Duodenal mucosa (tissue), 2 donors: Measurements from ENCODE around the gene ATP6AP2.

Source experiments
- H3K27ac ChIP-seq: one replicate; pipeline ENCODE4 v1.7.0; 2013; ENCODE audit warnings: low read depth, low read length
- H3K27me3 ChIP-seq, 2 donors: one replicate each; pipeline ENCODE4 v1.7.0; 2013; ENCODE audit warnings: low read length in 2 of 2, control low read depth in 1 of 2; ENCODE audit not compliant: insufficient read depth in 2 of 2, control insufficient read depth in 1 of 2
- H3K36me3 ChIP-seq, 2 donors: one replicate each; pipeline ENCODE4 v1.7.0; 2013; ENCODE audit warnings: low read length in 2 of 2, control low read depth in 1 of 2; ENCODE audit not compliant: insufficient read depth in 2 of 2, control insufficient read depth in 1 of 2
- H3K4me1 ChIP-seq, 2 donors: one replicate each; pipeline ENCODE4 v1.7.0; 2013; ENCODE audit warnings: low read length in 2 of 2, control low read depth in 1 of 2; ENCODE audit not compliant: insufficient read depth in 2 of 2, control insufficient read depth in 1 of 2
- H3K4me3 ChIP-seq, 2 donors: one replicate each; pipeline ENCODE4 v1.7.0; 2013; ENCODE audit warnings: low read length in 2 of 2, low read depth in 1 of 2
- H3K9ac ChIP-seq, 2 donors: one replicate each; pipeline ENCODE4 v1.7.0; 2013; ENCODE audit warnings: low read length in 2 of 2, low read depth in 1 of 2
- H3K9me3 ChIP-seq, 2 donors: one replicate each; pipeline ENCODE4 v1.7.0; 2013; ENCODE audit warnings: low read length in 2 of 2, control low read depth in 1 of 2; ENCODE audit not compliant: control insufficient read depth in 1 of 2

The ATP6AP2 gene

GRCh38 chrX:40637687-40638086 is 56.9 kb downstream of the ATP6AP2 start:
- Histone ChIP-seq H3K9me3 (no peaks in the 10 kb centered on the region), H3K4me1 (no peaks in the 10 kb centered on the region), H3K4me3 (no peak overlapping the region), H3K27me3 (no peaks in the 10 kb centered on the region), H3K36me3 (peaks cover 20 to 66% of the 10 kb centered on the region in 2 donors), H3K27ac (no peak overlapping the region), H3K9ac (no peak overlapping the region)

DNA sequence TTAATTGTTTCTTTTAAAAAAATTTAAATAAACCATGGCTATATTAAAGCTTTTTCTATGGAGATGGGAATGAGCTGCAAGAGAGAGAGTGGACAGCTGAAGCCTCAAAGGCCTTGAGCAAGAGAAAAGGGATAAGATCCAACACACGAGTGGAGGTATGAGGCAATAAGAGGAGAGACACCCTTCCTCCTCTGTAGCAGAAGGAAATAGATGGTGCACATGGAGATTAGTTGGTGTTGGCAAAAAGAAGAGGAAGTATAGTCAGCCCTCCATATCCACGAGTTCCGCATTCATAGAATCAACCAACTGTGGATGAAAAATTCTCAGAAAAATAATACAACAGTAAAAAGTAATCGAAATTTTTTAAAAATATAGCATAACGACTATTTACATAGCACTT is 63.4 kb downstream of the ATP6AP2 start:
- H3K4me1 ChIP-seq: peaks cover 5 to 14% of the 10 kb centered on the region in 2 donors
- H3K9ac ChIP-seq: peak overlapping the region in 1 of 2 donors; percentile 50
- H3K4me3 ChIP-seq: peak overlapping the region; percentile 67 to 71
- peak overlapping the region; percentile 81 for H3K27ac ChIP-seq
- no peaks in the 10 kb centered on the region for H3K9me3 ChIP-seq
- H3K27me3 ChIP-seq: no peaks in the 10 kb centered on the region
- H3K36me3 ChIP-seq: peaks cover 0 to 9% of the 10 kb centered on the region in 2 donors

DNA sequence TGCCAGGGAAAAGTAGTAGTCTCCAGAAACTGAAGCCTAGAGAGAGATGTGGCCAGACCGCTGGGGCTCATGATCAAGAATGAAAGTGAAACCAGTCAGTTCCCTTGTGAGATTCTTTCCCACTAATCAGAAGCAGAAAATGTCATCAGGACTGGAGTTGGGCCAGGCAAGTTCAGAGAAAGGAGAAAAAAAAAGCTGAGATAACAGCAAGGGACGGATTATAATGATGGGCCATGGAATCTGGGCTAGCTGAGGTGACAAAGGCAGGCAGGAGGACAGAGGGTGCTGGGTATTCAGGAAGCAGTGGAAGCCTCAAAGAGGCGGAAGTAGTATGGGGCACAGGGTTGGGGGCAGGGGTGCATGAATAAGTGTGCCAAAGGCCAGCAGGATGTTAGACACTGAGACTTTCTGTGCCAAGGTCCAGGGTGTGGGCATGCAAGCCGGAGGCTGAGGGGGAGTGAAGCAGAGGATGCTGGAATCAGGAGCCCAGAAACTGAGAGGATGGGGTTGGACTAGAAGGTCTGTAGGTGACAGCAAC is 64.1 kb downstream of the ATP6AP2 start:
- peak overlapping the region; percentile 67 to 71 for H3K4me3 ChIP-seq
- peaks cover 0 to 9% of the 10 kb centered on the region in 2 donors for H3K36me3 ChIP-seq
- H3K4me1 ChIP-seq: peaks cover 5 to 14% of the 10 kb centered on the region in 2 donors
- no peaks in the 10 kb centered on the region for H3K27me3 ChIP-seq
- peak overlapping the region; percentile 50 to 58 for H3K9ac ChIP-seq
- peak overlapping the region; percentile 81 for H3K27ac ChIP-seq
- H3K9me3 ChIP-seq: no peaks in the 10 kb centered on the region

GRCh38 chrX:40646489-40647306 is 65.9 kb downstream of the ATP6AP2 start:
- Histone ChIP-seq H3K9me3 (no peaks in the 10 kb centered on the region), H3K27me3 (no peaks in the 10 kb centered on the region), H3K4me3 (peak overlapping the region; percentile 80 to 86)

GRCh38 chrX:40647307-40648197 is 66.8 kb downstream of the ATP6AP2 start, which contains the start of gene CXorf38:
CXorf38 (minus strand) TSS chrX:40647561; CDS start chrX:40647520, 41 bp downstream.
- no peaks in the 10 kb centered on the region for H3K9me3 ChIP-seq
- peak within 1 kb of the TSS; percentile 80 to 86 for H3K4me3 ChIP-seq
- peaks cover 5 to 14% of the 10 kb centered on the region in 2 donors for H3K4me1 ChIP-seq
- no peaks in the 10 kb centered on the region for H3K27me3 ChIP-seq
- H3K9ac ChIP-seq: peak within 1 kb of the TSS; percentile 76 to 77
- peak within 1 kb of the TSS; percentile 78 for H3K27ac ChIP-seq
- H3K36me3 ChIP-seq: peaks cover 0 to 5% of the 10 kb centered on the region in 2 donors

More at GRCh38 chrX:40646489-40647306, 65.9 kb downstream of the ATP6AP2 start:
- peaks cover 0 to 5% of the 10 kb centered on the region in 2 donors for H3K36me3 ChIP-seq
- peak overlapping the region; percentile 76 to 77 for H3K9ac ChIP-seq
- peak overlapping the region; percentile 78 for H3K27ac ChIP-seq
- H3K4me1 ChIP-seq: peaks cover 5 to 14% of the 10 kb centered on the region in 2 donors

GRCh38 chrX:40651620-40652223 is 71.0 kb downstream of the ATP6AP2 start:
- no peak overlapping the region for H3K9ac ChIP-seq
- H3K9me3 ChIP-seq: no peaks in the 10 kb centered on the region
- H3K27me3 ChIP-seq: no peaks in the 10 kb centered on the region
- peaks cover 0 to 4% of the 10 kb centered on the region in 2 donors for H3K4me1 ChIP-seq
- H3K4me3 ChIP-seq: no peak overlapping the region
- peaks cover 10 to 27% of the 10 kb centered on the region in 2 donors for H3K36me3 ChIP-seq
- no peak overlapping the region for H3K27ac ChIP-seq

DNA sequence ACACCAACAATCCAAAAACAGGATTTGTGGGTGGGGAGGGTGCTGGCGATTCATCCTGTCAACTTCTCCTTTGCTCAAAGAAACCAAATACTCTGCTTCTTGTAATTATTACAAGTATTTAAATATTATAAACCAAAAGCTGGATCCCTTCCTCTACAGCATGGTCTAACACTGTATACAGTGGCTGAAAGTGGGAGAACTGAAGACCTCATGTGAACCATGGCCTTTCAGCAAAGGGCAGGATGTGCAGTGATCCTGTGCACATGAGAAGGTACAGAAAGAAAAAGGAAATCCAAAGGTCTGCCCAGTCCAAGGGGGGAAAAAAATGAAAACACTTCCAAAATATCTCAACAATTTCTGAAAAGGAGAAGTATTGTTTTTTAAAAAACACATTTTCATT is 71.9 kb downstream of the ATP6AP2 start:
- no peak overlapping the region for H3K9ac ChIP-seq
- no peaks in the 10 kb centered on the region for H3K27me3 ChIP-seq
- H3K27ac ChIP-seq: no peak overlapping the region
- peaks cover 10 to 34% of the 10 kb centered on the region in 2 donors for H3K36me3 ChIP-seq
- peaks cover 0 to 4% of the 10 kb centered on the region in 2 donors for H3K4me1 ChIP-seq
- H3K9me3 ChIP-seq: no peaks in the 10 kb centered on the region
- no peak overlapping the region for H3K4me3 ChIP-seq

GRCh38 chrX:40653535-40653934 is 72.8 kb downstream of the ATP6AP2 start:
- no peak overlapping the region for H3K4me3 ChIP-seq
- H3K36me3 ChIP-seq: peaks cover 10 to 34% of the 10 kb centered on the region in 2 donors
- no peaks in the 10 kb centered on the region for H3K4me1 ChIP-seq
- no peaks in the 10 kb centered on the region for H3K27me3 ChIP-seq
- H3K9me3 ChIP-seq: no peaks in the 10 kb centered on the region
- no peak overlapping the region for H3K27ac ChIP-seq
- no peak overlapping the region for H3K9ac ChIP-seq
